Left hindlimb (tissue), 1 donor: ENCODE data around the gene VIM.
"Not testable (repeated sequence)": the region's sequence is repeated elsewhere in the genome, so short reads cannot be mapped to it uniquely, and the experiment has no call there.

Source experiments
- DNase-seq: peaks from one replicate; pipeline ENCODE4 v3.0.0-alpha.2; 2018

Gene VIM

DNA sequence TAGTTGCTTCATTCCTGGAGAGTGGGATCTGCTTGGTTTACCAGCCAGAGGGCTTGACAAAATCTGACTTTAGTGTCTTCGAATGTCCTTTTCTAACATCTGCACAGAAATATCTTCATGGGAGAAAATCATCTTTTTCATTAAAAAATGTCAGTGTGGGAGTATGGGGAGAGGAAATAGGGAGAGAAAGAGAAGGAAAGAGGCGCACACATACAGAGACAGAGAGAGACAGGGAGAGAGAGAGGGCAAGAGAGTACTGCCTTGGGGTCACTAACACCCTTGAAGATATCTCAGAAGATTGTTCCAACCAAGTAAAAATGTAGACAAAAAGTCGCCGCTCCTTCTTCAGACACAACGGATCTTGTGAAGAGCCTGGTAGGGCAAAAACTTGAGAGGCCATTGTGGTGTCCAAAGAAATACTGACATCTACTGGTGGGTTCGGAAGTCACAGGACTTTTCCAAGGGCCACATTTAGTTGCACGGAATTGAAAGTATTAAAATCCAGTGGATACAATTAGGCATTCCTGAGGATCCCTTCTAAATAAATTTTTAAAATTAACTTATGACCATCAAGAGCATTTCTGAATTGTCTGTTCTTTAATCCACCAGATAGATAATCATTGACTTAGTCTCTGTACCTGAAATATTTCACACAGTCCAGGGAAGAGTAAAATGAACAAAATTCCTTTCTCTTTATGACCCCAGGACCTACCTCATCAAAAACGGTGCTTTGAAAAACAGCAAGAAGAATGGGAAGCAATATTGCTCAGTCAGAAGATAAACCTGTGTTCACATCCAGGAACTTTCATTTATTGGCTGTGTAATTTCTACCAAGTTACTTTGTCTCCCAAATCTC lies 29.7 kb downstream of the VIM start:
- peak; percentile 70 for DNase-seq

DNA sequence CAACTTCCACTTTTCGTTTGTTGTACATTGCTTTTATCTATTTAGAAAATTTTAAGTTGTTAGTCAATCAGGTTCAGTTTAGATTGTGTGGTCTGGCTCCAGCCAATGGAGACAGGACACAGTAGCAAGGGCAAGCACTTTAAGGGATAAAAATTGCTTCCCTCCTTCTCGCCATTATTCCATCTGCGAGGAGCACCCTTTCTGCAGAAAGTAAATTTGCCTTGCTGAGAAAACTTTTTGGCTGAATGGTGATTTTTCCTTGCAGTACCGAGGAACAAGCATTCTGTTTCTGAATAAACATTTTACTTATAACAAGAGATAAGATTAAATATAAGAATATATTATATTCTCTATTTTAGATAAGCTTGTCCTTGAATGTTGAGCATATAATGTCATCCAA lies 34.5 kb downstream of the VIM start:
- no peak for DNase-seq

DNA sequence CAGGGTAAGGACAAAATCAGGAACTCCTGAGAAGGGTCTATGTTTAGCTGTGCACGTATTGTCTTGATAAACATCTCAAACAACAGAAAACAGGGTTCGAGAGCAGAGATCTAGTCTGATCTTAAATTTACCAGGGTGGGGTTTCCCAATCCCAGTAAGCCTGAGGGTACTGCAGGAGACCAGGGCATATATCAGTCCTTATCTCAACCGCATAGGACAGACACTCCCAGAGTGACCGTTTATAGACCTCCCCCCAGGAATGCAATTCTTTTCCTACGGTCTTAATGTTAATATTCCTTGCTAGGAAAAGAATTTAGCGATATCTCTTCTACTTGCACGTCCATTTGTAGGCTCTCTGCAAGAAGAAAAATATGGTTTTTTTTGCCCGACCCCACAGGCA lies 35.5 kb downstream of the VIM start:
- no peak for DNase-seq

DNA sequence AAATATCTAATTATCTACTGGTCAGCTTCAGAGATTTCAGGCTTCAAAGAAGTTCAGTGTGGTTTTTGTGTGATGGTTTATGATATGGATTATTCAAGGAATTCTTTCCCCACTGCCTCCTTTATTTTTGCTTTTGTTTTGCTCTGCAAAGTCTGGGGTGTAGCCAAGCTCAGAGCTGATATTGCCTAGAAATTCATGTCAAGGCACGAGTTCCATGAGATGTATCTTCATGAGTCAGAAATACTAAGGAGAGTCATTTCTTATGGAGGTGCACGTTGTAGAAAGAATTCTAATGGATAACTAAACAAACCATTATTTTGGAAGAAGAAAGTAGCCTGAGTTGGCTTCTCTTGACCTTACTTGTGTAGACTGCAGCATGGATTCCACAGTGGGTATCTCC lies 37.4 kb downstream of the VIM start:
- DNase-seq, result no peak

DNA sequence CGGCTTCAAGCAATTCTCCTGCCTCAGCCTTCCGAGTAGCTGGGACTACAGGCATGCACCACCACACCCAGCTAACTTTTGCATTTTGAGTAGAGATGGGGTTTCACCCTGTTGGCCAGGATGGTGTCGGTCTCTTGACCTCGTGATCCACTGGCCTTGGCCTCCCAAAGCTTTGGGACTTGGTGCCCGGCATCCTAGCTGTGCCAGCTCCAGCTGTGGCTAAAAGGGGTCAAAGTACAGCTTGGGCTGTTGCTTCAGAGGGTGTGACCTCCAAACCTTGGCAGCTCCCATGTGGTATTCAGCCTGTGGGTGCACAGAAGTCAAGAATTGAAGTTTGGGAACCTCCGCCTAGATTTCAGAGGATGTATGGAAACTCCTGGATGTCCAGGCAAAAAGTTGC lies 38.5 kb downstream of the VIM start:
- DNase-seq, result not testable (repeated sequence)

DNA sequence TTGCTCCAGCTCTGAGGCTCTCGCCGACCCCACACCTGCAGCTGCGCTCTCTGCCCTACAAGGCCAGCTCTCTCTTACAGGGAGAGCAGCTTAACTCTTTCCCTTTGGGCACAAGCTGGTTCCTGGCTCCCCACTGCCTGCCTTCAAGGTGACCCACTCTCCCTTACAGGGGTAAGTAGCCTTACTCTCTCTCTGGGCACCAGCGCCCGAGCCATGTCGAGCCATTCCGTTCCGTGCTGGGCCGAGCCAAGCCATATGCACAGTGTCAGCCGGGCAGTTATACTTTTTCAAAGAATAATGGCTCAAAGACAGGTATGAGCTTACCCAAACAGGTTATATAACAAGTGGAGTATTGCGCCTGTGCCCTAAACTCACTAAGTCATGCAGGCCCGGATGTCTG lies 44.6 kb downstream of the VIM start:
- DNase-seq, result no peak

DNA sequence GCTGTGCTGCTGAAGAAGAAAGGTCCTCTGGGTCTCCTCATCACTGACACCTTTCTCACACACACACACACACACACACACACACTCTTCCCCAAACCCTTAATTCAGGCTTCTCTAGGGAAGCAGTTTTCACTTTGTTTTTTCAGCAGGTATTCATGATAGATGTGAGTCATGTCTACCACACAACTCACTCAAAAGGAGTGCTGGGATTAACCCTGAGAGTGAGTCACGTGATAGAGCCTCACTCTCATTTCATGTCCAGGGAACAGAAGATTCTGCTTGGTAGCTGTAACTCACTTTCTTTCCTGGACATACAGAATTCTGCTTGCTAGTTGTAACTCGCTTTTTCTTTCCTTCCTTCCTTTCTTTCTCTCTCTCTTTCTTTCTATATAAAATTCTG lies 45.4 kb downstream of the VIM start:
- DNase-seq, result no peak

DNA sequence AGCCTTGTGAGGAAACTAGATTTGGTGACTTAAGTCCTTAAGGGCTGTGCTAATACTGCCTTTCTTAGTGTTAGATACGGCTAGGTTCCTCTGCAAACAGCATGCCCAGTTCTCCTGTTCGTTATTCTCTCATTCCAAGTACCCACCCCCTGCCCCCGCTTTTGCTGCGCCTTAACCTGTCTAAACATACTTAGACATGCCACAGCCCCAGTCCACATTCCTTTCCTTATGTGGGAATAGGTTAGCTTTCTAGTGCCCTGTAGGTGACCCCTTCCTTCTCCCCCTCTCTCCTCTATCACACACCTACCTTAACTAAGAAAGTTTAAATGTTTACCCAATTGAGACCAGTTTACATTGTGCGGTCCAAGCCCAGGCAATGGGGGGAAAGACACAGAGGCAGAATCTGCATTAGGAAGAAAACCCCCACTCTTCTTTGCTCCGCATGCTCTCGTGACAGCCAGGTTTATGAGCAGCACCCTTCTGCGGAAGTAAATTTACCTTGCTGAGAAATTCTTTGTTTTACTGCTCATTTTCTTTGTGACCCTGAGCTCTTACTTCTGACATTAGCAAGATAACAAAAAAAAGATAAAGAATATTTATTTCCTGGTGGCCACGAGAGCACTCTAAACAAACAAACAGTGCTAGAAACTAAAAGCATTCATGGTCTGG lies 48.8 kb downstream of the VIM start:
- no peak for DNase-seq

DNA sequence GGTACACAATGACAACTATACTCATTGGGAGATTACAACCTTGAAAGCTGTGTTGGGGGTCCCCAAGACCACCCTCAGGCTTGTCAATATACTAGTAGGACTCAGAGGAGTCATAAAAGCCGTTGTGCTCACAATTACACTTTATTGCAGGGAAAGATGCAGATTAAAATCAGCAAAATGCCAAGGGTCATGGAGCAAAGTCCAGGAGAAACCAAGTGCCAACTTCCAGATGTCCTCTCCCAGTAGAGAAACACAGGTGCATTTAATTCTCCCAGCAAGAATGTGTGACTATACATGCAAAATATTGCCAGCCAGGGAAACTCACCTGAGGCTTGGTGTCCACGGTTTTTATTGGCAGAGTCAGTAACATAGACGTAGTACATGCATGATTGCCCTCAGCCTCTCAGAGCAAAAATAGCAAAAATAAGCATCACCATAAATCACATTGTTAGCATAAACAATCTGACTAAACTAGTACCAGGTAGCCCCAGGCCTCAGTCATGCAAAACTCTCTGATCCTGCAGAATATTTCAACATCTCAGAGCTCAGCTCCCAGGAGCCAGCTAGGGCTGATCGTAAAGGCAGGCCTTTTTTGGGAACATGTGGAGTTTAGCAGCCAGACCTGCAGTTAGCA lies 50.7 kb downstream of the VIM start:
- DNase-seq, result no peak

DNA sequence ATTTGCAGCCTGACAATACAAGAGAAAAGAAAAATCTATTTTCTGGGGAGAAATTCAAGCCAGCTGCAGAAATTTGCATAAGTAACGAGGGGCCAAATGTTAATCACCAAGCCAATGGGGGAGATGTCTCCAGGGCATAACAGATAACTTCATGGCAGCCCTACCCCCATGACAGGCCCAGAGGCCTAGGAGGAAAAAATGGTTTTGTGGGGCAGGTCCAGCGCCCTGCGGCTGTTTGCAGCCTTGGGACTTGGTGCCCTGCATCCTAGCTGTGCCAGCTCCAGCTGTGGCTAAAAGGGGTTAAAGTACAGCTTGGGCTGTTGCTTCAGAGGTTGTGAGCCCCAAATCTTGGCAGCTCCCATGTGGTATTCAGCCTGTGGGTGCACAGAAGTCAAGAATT lies 54.3 kb downstream of the VIM start:
- no peak for DNase-seq

DNA sequence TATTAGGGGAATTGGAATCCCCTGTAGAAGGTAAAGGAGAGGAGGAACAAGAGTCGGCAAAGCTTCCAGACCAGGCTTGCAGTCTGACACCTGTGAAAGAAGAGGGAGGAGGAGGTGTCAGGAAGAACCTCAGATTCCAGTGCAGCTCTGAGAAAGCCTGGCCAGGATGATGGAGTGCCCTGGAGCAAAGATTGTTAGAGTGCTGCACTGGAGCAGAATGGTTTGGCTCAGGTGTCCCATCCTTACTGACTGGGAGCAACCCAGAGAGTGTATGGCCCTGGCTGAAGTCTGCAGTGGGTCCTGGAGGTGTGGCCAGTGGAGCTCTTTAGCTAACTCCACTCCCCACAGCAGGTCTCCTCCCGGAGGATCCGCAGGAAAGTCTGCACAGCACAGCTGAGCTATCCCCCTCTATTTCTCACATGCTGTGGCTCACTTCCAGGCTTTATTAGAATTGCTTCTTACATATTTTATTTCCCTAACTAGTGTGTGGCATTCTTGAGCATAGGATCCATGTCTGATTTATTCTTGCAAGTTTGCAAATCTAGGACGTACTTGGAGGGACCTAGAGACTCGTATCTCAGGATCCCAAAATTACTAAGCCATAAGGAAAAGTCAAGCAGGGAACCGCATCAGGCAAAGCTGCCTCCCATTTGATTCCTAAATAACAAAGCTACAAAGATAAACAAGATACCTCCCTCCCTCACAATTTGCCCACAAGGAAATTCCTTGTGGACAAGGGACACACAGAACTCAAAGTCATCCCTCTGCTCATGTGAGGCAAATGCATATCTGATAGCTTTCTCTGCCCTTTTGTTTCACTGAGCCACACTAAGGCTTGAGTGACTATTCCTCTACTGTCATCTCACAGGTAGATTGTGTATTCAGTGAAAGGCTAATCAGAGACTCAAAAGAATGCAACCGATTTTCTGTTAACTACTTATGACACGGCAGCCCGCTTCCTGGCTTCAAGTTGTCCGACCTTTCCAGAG lies 58.8 kb downstream of the VIM start:
- no peak for DNase-seq
